Testis (tissue), 2 donors: ENCODE results near the gene SLX9.

ENCODE experiments used
- POLR2A ChIP-seq: fragments of 450-650 bp; IDR thresholded peaks from one replicate; pipeline ENCODE4 v1.6.1; 2017; ENCODE audit warnings: antibody characterized with exemption, mild to moderate bottlenecking, moderate library complexity
- TF ChIP-seq, protein P1 (sequence below), 3 experiments: fragments of 450-650 bp in 2 of 3; fragments of 200-600 bp in 1 of 3; sonication (generic) in 1 of 3; IDR thresholded peaks; one replicate each; pipeline ENCODE4 v1.5.1; 2016 to 2019; ENCODE audit warnings: antibody characterized with exemption in 3 of 3, mild to moderate bottlenecking in 2 of 3, moderate library complexity in 1 of 3

DNA sequence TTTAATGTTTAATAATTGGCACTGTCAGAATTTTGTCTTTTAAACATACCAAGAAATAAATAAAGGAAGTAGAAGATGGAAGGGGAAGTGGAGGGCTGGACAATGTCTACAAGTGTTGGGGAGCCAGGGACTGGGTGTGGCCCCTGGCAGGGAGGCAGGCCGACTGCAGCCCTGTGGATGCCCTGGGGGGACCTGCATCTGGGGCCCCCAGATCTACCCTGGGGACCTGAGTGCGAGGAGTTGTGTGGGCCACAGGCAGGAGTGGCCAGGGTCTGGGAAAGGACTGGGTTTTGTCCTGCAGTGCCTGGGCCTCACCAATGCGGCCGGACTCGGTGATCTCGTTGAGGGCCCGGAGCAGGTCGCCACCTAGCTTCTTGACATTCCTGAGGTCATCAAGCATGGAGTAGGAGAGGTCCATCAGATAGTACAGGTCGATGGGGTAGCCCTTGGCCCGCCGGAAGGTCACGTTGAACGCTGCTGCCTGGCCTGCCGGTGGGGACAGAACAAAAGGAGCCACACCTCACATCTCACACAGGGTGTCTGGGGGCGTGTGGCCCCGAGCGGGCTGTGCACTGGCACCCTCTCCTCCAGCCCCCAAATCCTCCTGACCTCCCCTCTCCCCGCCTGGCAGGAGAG is 36.7 kb upstream of the SLX9 start:
- TF ChIP-seq, protein P1, sequence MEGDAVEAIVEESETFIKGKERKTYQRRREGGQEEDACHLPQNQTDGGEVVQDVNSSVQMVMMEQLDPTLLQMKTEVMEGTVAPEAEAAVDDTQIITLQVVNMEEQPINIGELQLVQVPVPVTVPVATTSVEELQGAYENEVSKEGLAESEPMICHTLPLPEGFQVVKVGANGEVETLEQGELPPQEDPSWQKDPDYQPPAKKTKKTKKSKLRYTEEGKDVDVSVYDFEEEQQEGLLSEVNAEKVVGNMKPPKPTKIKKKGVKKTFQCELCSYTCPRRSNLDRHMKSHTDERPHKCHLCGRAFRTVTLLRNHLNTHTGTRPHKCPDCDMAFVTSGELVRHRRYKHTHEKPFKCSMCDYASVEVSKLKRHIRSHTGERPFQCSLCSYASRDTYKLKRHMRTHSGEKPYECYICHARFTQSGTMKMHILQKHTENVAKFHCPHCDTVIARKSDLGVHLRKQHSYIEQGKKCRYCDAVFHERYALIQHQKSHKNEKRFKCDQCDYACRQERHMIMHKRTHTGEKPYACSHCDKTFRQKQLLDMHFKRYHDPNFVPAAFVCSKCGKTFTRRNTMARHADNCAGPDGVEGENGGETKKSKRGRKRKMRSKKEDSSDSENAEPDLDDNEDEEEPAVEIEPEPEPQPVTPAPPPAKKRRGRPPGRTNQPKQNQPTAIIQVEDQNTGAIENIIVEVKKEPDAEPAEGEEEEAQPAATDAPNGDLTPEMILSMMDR (IDR thresholded peaks at IDR 0.05) = no peak
- TF ChIP-seq POLR2A = no peak
